ENCODE data around the gene KIR2DL1.
"Not testable (repeated sequence)": the region's sequence is repeated elsewhere in the genome, so short reads cannot be mapped to it uniquely, and the experiment has no call there.

The KIR2DL1 gene

GRCh38 chr19:54758577-54758976, 11.0 kb upstream of the KIR2DL1 start:
- not testable (repeated sequence) for H3K9ac ChIP-seq (ENCODE audit: low read length); H3K14ac ChIP-seq (ENCODE audit: low read length); H4K8ac ChIP-seq (ENCODE audit: low read depth, low read length); H3K4me1 ChIP-seq (ENCODE audit: control insufficient read depth in 1 of 2, insufficient read depth in 2 of 2, low read length in 2 of 2); H3K18ac ChIP-seq (ENCODE audit: low read length); H3K4ac ChIP-seq (ENCODE audit: low read depth, low read length); H3K79me2 ChIP-seq (ENCODE audit: control insufficient read depth, insufficient read depth, low read length, poor library complexity); H3K23ac ChIP-seq (ENCODE audit: low read length); H3K79me1 ChIP-seq (ENCODE audit: low read length); H2AFZ ChIP-seq (ENCODE audit: insufficient read depth, low read length, poor library complexity); H3K4me3 ChIP-seq (ENCODE audit: low read depth, low read length); H3K4me2 ChIP-seq (ENCODE audit: low read length); H2BK120ac ChIP-seq (ENCODE audit: insufficient read depth, low read length, poor library complexity); H3K27me3 ChIP-seq (ENCODE audit: insufficient read depth, low read length); H4K12ac ChIP-seq (ENCODE audit: low read depth, low read length); H3K36me3 ChIP-seq (ENCODE audit: control insufficient read depth in 1 of 2, insufficient read depth in 2 of 2, low read length in 2 of 2); H4K91ac ChIP-seq (ENCODE audit: low read depth, low read length); H3K27ac ChIP-seq (ENCODE audit: low read depth, low read length); DNase-seq; H2BK5ac ChIP-seq (ENCODE audit: low read depth, low read length, poor library complexity); H2AK5ac ChIP-seq (ENCODE audit: low read length); H2BK12ac ChIP-seq (ENCODE audit: low read length)
- WGBS (ENCODE audit: extremely low coverage, insufficient coverage, insufficient read length): no CpG with 5 or more reads among the region's 6 CpGs
- peaks cover 28% of the 10 kb centered on the region for H3K9me3 ChIP-seq (ENCODE audit: insufficient read depth, low read depth, low read length)

- not testable (repeated sequence) for H3K27me3 ChIP-seq (ENCODE audit: insufficient read depth, low read length); H3K4ac ChIP-seq (ENCODE audit: low read depth, low read length); H2AK5ac ChIP-seq (ENCODE audit: low read length); H3K79me1 ChIP-seq (ENCODE audit: low read length); H3K27ac ChIP-seq (ENCODE audit: low read depth, low read length); H2BK12ac ChIP-seq (ENCODE audit: low read length); H3K18ac ChIP-seq (ENCODE audit: low read length); H3K9me3 ChIP-seq (ENCODE audit: insufficient read depth, low read depth, low read length); H3K4me1 ChIP-seq (ENCODE audit: control insufficient read depth in 1 of 2, insufficient read depth in 2 of 2, low read length in 2 of 2); H4K8ac ChIP-seq (ENCODE audit: low read depth, low read length); H3K23ac ChIP-seq (ENCODE audit: low read length); H3K36me3 ChIP-seq (ENCODE audit: control insufficient read depth in 1 of 2, insufficient read depth in 2 of 2, low read length in 2 of 2); H3K4me2 ChIP-seq (ENCODE audit: low read length); H2AFZ ChIP-seq (ENCODE audit: insufficient read depth, low read length, poor library complexity); H3K79me2 ChIP-seq (ENCODE audit: control insufficient read depth, insufficient read depth, low read length, poor library complexity); H4K91ac ChIP-seq (ENCODE audit: low read depth, low read length); H3K4me3 ChIP-seq (ENCODE audit: low read depth, low read length); H4K12ac ChIP-seq (ENCODE audit: low read depth, low read length); H2BK5ac ChIP-seq (ENCODE audit: low read depth, low read length, poor library complexity); H3K9ac ChIP-seq (ENCODE audit: low read length); H3K14ac ChIP-seq (ENCODE audit: low read length); H2BK120ac ChIP-seq (ENCODE audit: insufficient read depth, low read length, poor library complexity)
- no CpG with 5 or more reads among the region's 8 CpGs for WGBS (ENCODE audit: extremely low coverage, insufficient coverage, insufficient read length)
- DNase-seq: peak in 1 of 2 donors; percentile 21
These were observed 5.4 kb upstream of the KIR2DL1 start for GRCh38 chr19:54764219-54764618.

DNA sequence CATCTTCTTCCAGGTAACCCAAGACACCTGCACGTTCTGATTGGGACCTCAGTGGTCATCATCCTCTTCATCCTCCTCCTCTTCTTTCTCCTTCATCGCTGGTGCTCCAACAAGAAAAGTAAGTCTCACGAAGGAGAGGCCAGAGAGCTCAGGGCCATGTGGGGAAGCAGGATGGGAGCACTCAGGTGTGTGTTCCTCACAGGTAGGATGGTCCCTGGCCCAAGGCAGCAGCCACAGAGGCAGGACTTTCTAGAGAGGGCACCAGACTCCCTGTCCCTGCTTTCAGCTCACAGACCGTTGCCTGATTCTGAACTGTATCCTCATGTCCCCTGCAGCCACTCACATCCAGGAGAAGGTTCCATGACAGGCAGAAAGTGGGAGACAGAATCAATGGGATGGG, 3.1 kb upstream of the KIR2DL1 start:
- not testable (repeated sequence) for H3K9ac ChIP-seq (ENCODE audit: low read length); H3K18ac ChIP-seq (ENCODE audit: low read length)
- WGBS (ENCODE audit: extremely low coverage, insufficient coverage, insufficient read length): no CpG with 5 or more reads among the region's 4 CpGs

DNA sequence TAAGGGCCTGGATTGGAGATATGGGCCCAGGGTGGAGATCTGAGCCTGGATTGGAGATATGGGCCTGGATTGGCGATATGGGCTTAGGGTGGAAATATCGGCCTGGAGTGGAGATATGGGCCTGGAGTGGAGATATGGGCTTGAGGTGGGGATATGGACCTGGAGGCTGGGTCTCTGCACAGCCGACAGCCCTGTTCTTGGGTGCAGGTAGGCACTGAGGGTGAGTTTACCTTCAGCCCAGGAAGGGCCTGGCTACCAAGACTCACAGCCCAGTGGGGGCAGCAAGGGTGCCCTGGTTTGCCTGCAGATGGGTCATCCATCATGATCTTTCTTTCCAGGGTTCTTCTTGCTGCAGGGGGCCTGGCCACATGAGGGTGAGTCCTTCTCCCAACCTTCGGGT, 918 bp downstream of the KIR2DL1 start:
- H3K36me3 ChIP-seq (ENCODE audit: control insufficient read depth in 1 of 2, insufficient read depth in 2 of 2, low read length in 2 of 2); H4K12ac ChIP-seq (ENCODE audit: low read depth, low read length); H3K27me3 ChIP-seq (ENCODE audit: insufficient read depth, low read length); H3K23ac ChIP-seq (ENCODE audit: low read length); H2AFZ ChIP-seq (ENCODE audit: insufficient read depth, low read length, poor library complexity); H3K4me3 ChIP-seq (ENCODE audit: low read depth, low read length); H3K4me1 ChIP-seq (ENCODE audit: control insufficient read depth in 1 of 2, insufficient read depth in 2 of 2, low read length in 2 of 2); H4K8ac ChIP-seq (ENCODE audit: low read depth, low read length); H2BK12ac ChIP-seq (ENCODE audit: low read length); H3K27ac ChIP-seq (ENCODE audit: low read depth, low read length); H2BK5ac ChIP-seq (ENCODE audit: low read depth, low read length, poor library complexity); H2BK120ac ChIP-seq (ENCODE audit: insufficient read depth, low read length, poor library complexity); H3K18ac ChIP-seq (ENCODE audit: low read length); H3K79me1 ChIP-seq (ENCODE audit: low read length); DNase-seq; H3K14ac ChIP-seq (ENCODE audit: low read length); H4K91ac ChIP-seq (ENCODE audit: low read depth, low read length); H3K79me2 ChIP-seq (ENCODE audit: control insufficient read depth, insufficient read depth, low read length, poor library complexity); H3K4me2 ChIP-seq (ENCODE audit: low read length); H3K9ac ChIP-seq (ENCODE audit: low read length); H3K4ac ChIP-seq (ENCODE audit: low read depth, low read length); H2AK5ac ChIP-seq (ENCODE audit: low read length): not testable (repeated sequence)
- WGBS (ENCODE audit: extremely low coverage, insufficient coverage, insufficient read length): no CpG with 5 or more reads among the region's 4 CpGs
- peaks cover 39% of the 10 kb centered on the region for H3K9me3 ChIP-seq (ENCODE audit: insufficient read depth, low read depth, low read length)

More for the DNA sequence above, 3.1 kb upstream of the KIR2DL1 start:
- H3K9me3 ChIP-seq (ENCODE audit: insufficient read depth, low read depth, low read length): peaks cover 25% of the 10 kb centered on the region
- H3K4me2 ChIP-seq (ENCODE audit: low read length); H2BK120ac ChIP-seq (ENCODE audit: insufficient read depth, low read length, poor library complexity); H2BK5ac ChIP-seq (ENCODE audit: low read depth, low read length, poor library complexity); H4K91ac ChIP-seq (ENCODE audit: low read depth, low read length); H2BK12ac ChIP-seq (ENCODE audit: low read length); H4K8ac ChIP-seq (ENCODE audit: low read depth, low read length); H2AK5ac ChIP-seq (ENCODE audit: low read length); H3K27me3 ChIP-seq (ENCODE audit: insufficient read depth, low read length); H2AFZ ChIP-seq (ENCODE audit: insufficient read depth, low read length, poor library complexity); H3K79me1 ChIP-seq (ENCODE audit: low read length); H3K23ac ChIP-seq (ENCODE audit: low read length); H3K27ac ChIP-seq (ENCODE audit: low read depth, low read length); H3K36me3 ChIP-seq (ENCODE audit: control insufficient read depth in 1 of 2, insufficient read depth in 2 of 2, low read length in 2 of 2); H3K79me2 ChIP-seq (ENCODE audit: control insufficient read depth, insufficient read depth, low read length, poor library complexity); H4K12ac ChIP-seq (ENCODE audit: low read depth, low read length); DNase-seq; H3K4ac ChIP-seq (ENCODE audit: low read depth, low read length); H3K14ac ChIP-seq (ENCODE audit: low read length); H3K4me3 ChIP-seq (ENCODE audit: low read depth, low read length); H3K4me1 ChIP-seq (ENCODE audit: control insufficient read depth in 1 of 2, insufficient read depth in 2 of 2, low read length in 2 of 2): not testable (repeated sequence)
